ENCODE measurements around the gene CRYBB2. TPM values are rescaled to one million over a fixed set of nuclear protein-coding genes. Genes with fewer than 3 reads are reported as not detected.

CRYBB2 gene
- total RNA-seq, 2 experiments from 2014 or later, result not detected

- Mint-ChIP-seq H3K27ac (no peak overlapping the region), H3K27me3 (no peaks in the 10 kb centered on the region), H3K4me1 (ENCODE audit: low read depth) (no peaks in the 10 kb centered on the region), H3K36me3 (ENCODE audit: low read depth) (peaks cover 58% of the 10 kb centered on the region), H3K4me3 (no peak overlapping the region), H3K9me3 (no peaks in the 10 kb centered on the region)
- H3K27ac ChIP-seq (ENCODE audit: low read depth in 1 of 2, low read length in 2 of 2), result no peak overlapping the region
- intact Hi-C loops (cut with DNase I, micrococcal nuclease), result no loop called here
- H3K4me3 ChIP-seq (ENCODE audit: low read length), result no peak overlapping the region
- TF ChIP-seq, protein P1, sequence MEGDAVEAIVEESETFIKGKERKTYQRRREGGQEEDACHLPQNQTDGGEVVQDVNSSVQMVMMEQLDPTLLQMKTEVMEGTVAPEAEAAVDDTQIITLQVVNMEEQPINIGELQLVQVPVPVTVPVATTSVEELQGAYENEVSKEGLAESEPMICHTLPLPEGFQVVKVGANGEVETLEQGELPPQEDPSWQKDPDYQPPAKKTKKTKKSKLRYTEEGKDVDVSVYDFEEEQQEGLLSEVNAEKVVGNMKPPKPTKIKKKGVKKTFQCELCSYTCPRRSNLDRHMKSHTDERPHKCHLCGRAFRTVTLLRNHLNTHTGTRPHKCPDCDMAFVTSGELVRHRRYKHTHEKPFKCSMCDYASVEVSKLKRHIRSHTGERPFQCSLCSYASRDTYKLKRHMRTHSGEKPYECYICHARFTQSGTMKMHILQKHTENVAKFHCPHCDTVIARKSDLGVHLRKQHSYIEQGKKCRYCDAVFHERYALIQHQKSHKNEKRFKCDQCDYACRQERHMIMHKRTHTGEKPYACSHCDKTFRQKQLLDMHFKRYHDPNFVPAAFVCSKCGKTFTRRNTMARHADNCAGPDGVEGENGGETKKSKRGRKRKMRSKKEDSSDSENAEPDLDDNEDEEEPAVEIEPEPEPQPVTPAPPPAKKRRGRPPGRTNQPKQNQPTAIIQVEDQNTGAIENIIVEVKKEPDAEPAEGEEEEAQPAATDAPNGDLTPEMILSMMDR (IDR thresholded peaks at IDR 0.05), result no peak
- H3K36me3 ChIP-seq (ENCODE audit: insufficient read depth, low read length), result no peaks in the 10 kb centered on the region
- H3K4me1 ChIP-seq (ENCODE audit: insufficient read depth, low read length), result no peaks in the 10 kb centered on the region
- no peaks in the 10 kb centered on the region for H3K9me3 ChIP-seq (ENCODE audit: control insufficient read depth in 1 of 2, insufficient read depth in 1 of 2, low read length in 2 of 2)
- H3K27me3 ChIP-seq (ENCODE audit: control insufficient read depth in 1 of 2, insufficient read depth in 2 of 2, low read length in 2 of 2), result no peaks in the 10 kb centered on the region
- POLR2A ChIA-PET, result no interaction called here
- no peak for DNase-seq
- no peak for ATAC-seq (ENCODE audit: poor library complexity)
- CTCF ChIA-PET, result no interaction called here
These were observed 32.0 kb upstream of the CRYBB2 start for GRCh38 chr22:25187469-25187868.

DNA sequence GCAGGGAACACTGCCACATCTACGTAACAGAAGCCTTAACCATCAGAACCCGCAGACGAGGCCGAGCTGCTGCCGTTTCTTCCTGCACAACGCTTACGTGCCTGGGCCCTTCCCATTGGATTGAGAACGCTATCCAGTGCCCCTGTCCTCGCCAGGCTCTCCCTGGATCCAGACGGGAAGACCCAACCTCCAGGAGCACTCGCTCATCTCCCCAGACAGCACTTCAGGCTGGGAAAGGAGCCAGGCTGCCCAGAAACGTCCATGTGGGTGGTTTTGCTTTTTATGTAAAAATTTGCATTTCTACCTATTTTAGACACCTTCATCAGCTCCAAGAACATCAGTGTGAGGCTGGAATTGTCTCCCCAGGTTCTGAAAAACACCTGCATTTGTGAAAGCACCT lies 27.0 kb upstream of the CRYBB2 start:
- ChIA-PET CTCF (interaction anchor here (1.2 kb wide), 1 partner anchor 10 kb away, joined by 3 read pairs; no protein-coding TSS in a partner anchor), POLR2A (no interaction called here)

GRCh38 chr22:25193130-25193529 lies 26.3 kb upstream of the CRYBB2 start:
- Mint-ChIP-seq H3K4me3 (no peak overlapping the region), H3K27me3 (no peaks in the 10 kb centered on the region), H3K4me1 (ENCODE audit: low read depth) (no peaks in the 10 kb centered on the region), H3K36me3 (ENCODE audit: low read depth) (peaks cover 66% of the 10 kb centered on the region), H3K27ac (no peak overlapping the region), H3K9me3 (no peaks in the 10 kb centered on the region)
- H3K27ac ChIP-seq (ENCODE audit: low read depth in 1 of 2, low read length in 2 of 2), result no peak overlapping the region
- no peaks in the 10 kb centered on the region for H3K27me3 ChIP-seq (ENCODE audit: control insufficient read depth in 1 of 2, insufficient read depth in 2 of 2, low read length in 2 of 2)
- POLR2A ChIA-PET, result no interaction called here
- H3K36me3 ChIP-seq (ENCODE audit: insufficient read depth, low read length), result no peaks in the 10 kb centered on the region
- CTCF ChIA-PET, result interaction anchor here (1.2 kb wide), 1 partner anchor 9 kb away, joined by 3 read pairs; no protein-coding TSS in a partner anchor
- no peak overlapping the region for H3K4me3 ChIP-seq (ENCODE audit: low read length)
- TF ChIP-seq, protein P1 (IDR thresholded peaks at IDR 0.05), result no peak
- ATAC-seq (ENCODE audit: poor library complexity), result no peak
- H3K4me1 ChIP-seq (ENCODE audit: insufficient read depth, low read length), result no peaks in the 10 kb centered on the region
- DNase-seq, result no peak
- no peaks in the 10 kb centered on the region for H3K9me3 ChIP-seq (ENCODE audit: control insufficient read depth in 1 of 2, insufficient read depth in 1 of 2, low read length in 2 of 2)
- intact Hi-C loops (cut with DNase I, micrococcal nuclease), result no loop called here

More for the DNA sequence above, 27.0 kb upstream of the CRYBB2 start:
- ATAC-seq (ENCODE audit: poor library complexity) (no peak), DNase-seq (no peak)
- no peak overlapping the region for H3K4me3 ChIP-seq (ENCODE audit: low read length)
- no peaks in the 10 kb centered on the region for H3K4me1 Mint-ChIP-seq (ENCODE audit: low read depth)
- no peak overlapping the region for H3K27ac ChIP-seq (ENCODE audit: low read depth in 1 of 2, low read length in 2 of 2)
- H3K27ac Mint-ChIP-seq, result no peak overlapping the region
- TF ChIP-seq, protein P1 (IDR thresholded peaks at IDR 0.05), result no peak
- no peaks in the 10 kb centered on the region for H3K4me1 ChIP-seq (ENCODE audit: insufficient read depth, low read length)
- H3K27me3 Mint-ChIP-seq, result no peaks in the 10 kb centered on the region
- H3K36me3 ChIP-seq (ENCODE audit: insufficient read depth, low read length), result no peaks in the 10 kb centered on the region
- peaks cover 65% of the 10 kb centered on the region for H3K36me3 Mint-ChIP-seq (ENCODE audit: low read depth)
- intact Hi-C loops (cut with DNase I, micrococcal nuclease), result no loop called here
- H3K9me3 Mint-ChIP-seq, result no peaks in the 10 kb centered on the region
- H3K4me3 Mint-ChIP-seq, result no peak overlapping the region
- H3K9me3 ChIP-seq (ENCODE audit: control insufficient read depth in 1 of 2, insufficient read depth in 1 of 2, low read length in 2 of 2), result no peaks in the 10 kb centered on the region
- H3K27me3 ChIP-seq (ENCODE audit: control insufficient read depth in 1 of 2, insufficient read depth in 2 of 2, low read length in 2 of 2), result no peaks in the 10 kb centered on the region

Data from CD4-positive, alpha-beta T cell (primary cell).